GM20431 (cell line): ENCODE data around the gene B3GNT3.

ENCODE experiments used
- in situ Hi-C: fragments of 300-500 bp; cut with MseI, MboI; formaldehyde crosslinking; loops from one replicate; pipeline ENCODE4 v1.15.0; 2020; ENCODE audit warnings: low sequenced_read_pairs; ENCODE audit not compliant: unreplicated experiment

The B3GNT3 gene, protein sequence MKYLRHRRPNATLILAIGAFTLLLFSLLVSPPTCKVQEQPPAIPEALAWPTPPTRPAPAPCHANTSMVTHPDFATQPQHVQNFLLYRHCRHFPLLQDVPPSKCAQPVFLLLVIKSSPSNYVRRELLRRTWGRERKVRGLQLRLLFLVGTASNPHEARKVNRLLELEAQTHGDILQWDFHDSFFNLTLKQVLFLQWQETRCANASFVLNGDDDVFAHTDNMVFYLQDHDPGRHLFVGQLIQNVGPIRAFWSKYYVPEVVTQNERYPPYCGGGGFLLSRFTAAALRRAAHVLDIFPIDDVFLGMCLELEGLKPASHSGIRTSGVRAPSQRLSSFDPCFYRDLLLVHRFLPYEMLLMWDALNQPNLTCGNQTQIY

GRCh38 chr19:17794731-17795494 lies at the start of gene B3GNT3:
Gene B3GNT3, plus strand, starts transcription at chr19:17795138. Its CDS starts 12,670 bp downstream, at chr19:17807808.
- in situ Hi-C loops = no loop called here

- in situ Hi-C loops = no loop called here
Observed at GRCh38 chr19:17747205-17748098, 47.5 kb upstream of the B3GNT3 start.

DNA sequence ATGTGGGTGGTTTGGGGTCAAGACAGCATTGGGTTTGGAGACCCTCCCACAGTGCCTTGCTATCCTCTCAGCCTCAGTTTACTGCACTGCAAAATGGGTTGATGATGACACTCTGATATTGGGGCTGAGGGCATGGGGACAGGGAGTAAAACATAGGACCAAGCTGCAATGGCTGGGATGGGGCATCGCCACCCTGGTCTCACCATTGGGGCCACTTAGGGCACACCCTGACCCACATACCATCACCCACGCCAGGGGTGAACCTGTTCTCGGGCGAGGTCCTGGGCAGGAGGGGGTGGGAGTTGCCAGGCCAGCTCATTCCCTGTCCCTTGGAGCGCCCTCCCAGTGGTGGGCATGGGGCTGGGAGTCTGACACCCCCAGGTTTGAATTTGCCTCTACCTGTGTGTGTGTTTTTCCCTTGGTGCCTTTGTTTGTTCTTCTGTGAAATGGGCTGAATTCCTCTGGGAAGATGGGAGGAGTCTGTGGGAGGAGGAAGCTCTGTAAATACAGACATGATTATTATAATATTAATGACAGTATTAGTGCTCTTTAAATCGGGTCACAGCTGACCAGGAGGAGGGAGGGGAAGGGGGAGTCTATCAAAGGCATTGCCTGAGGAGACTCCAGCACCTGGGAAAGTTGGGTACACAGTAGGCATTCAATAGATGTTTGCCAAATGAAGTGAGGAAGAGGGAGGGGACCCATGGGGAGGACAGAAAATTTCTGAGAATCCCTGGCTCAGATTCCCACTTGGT lies 45.9 kb upstream of the B3GNT3 start:
- in situ Hi-C loops = no loop called here

DNA sequence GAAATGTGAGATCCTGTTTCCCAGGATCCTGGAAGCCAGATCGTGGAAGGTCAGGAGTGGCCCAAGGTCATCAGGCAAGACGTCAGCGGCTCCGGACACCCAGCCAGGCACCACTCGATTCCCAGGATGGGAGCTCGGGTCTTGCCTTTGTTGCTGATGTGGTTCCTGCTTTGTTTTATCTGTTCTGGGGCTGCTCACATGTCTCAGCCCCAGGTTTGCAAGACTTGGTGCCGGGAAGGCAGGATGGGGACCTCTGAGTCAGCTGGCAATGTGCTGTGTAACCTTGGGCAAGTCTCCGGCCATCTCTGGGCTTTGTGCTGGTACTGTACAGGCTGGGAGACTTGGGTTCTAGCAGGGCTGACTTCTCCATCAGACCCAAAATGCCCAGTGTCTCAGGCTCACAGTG lies 45.0 kb upstream of the B3GNT3 start:
- in situ Hi-C loops = no loop called here

DNA sequence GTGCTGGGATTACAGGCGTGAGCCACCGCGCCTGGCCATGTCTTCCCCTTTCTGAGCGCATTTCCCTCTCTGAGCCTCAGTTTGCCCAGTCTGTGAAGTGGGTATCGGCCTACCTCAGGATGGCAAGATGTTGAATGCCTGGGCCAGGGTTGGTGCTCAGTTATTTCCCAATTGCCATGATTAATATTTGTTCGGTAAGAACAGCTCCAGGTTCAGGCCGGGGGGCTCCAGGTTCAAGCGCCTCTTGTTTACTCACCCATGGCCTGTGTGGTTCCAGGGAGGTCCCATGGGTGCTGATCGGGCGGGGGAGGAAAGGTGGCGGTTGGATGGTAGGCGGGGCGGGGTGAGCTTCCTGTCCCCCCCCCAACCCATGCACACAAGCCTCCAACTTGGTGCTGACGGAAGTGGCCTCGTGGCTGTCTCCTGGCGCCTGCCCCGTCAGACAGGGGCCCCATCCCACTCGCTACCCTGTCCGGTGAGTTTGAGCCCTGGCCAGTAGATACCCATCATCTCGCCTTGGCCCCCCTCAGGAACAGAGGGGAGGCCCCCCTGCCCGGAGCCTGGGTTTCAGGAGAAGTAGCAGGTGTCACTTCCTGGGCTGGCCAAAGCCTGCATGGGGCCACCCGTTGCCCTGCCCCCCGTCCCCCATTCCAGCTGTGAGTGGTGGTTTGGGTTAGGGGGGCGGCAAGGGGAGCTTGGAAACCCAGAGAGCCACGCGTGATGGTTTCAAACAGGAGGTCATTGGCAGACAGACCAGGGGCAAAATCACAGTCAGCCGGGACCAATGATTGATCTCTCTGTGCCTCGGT lies 43.6 kb upstream of the B3GNT3 start, which contains the start of gene FCHO1:
TSS of gene FCHO1 (plus strand) at position 375 of the 809 bp plus-strand sequence. CDS start 3,688 bp downstream, outside the sequence.
- in situ Hi-C loops = no loop called here

- in situ Hi-C loops = no loop called here
Observed at GRCh38 chr19:17751912-17752273, 43.0 kb upstream of the B3GNT3 start.

DNA sequence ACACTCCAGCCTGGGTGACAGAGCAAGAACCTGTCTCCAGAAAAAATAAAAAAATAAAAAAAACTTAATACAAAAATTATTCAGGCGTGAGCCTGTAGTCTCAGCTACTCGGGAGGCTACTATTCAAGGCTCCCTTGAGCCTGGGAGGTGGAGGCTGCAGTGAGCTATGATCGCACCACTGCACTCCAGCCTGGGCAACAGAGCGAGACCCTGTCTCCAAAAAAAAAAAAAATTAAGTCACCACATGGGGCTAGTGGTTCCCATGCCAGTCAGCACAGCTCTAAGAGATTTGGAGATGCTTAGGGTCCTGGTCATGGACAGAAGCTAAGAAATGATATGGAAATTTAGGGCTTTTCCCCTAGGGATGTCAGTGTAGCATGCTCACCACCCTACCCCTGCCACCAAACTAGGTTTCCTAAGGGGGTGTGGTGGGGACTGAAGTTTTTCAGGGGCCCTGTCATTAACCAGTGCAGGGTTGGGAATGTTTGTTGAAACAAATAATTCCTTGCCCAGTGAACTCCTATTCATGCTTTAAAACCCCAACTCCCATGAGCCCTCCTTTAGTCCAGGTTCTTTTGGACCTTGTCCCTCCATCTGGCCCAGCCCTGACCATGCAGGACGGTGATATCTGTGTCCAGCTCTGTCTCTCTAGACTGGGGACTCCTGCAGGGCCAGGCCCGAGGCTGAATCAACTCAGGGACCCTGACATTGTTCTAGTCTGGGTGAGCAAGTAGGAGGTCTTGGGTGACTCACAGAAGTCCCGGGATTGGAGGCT lies 41.9 kb upstream of the B3GNT3 start:
- in situ Hi-C loops = no loop called here

GRCh38 chr19:17753976-17754375 lies 41.0 kb upstream of the B3GNT3 start:
- in situ Hi-C loops = no loop called here

DNA sequence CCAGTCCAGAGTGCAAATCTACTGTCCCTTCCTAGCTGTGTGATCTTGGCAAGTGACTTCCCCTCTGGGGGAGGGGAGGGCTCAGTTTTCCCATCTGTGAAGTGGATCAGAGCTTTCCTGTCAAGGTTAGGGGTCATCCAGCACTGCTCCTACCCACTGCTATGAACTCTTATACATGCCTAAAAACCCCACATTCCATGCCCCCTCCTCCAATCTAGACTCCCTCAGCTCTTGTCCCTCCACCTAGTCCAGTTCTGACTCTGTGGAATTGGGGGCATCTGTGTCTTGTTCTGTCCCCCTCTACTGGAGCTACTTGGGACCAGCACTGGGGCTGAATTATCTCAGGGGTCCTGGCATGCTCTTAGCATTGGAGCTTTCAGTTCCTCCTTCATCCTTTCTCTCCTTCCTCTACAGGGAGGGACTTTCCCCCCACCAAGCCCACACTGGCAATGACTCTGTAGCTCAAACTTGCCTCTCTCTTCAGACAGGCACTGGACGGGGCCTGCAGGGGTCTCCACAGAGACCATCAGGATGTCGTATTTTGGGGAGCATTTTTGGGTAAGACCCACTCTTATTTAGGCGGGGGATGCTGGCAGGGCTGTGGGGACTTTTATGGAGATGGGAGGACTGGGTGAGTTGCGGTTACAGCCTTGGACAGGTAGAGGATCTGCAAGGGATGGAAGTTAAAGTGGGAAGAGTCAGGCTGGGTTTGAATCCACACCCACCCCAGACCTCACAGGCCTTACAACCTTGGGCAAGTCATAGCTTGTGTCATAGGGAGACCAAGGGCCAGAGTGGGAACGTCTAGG lies 40.1 kb upstream of the B3GNT3 start:
- in situ Hi-C loops = no loop called here

DNA sequence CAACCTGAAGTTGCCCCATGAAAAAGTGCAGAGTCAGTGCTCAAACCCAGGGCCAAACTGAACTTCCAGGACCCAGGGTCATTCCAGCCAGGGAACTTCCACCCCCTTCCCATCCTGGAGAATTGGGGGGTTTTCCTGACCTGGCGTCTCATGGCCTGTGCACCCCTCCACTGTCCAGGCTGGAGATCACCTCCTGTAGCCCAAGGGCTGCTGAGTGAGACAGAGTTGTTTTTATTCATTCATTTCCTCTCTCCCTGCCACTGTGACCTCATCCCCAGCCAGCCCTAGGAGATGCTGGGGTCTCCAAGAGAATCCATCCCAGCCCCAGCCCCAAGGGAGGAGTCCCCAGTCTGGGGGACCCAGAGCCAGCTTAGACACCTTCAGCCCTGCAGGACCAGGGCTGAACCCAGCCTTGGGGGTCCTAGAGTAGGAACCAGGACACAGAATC lies 39.5 kb upstream of the B3GNT3 start:
- in situ Hi-C loops = no loop called here

DNA sequence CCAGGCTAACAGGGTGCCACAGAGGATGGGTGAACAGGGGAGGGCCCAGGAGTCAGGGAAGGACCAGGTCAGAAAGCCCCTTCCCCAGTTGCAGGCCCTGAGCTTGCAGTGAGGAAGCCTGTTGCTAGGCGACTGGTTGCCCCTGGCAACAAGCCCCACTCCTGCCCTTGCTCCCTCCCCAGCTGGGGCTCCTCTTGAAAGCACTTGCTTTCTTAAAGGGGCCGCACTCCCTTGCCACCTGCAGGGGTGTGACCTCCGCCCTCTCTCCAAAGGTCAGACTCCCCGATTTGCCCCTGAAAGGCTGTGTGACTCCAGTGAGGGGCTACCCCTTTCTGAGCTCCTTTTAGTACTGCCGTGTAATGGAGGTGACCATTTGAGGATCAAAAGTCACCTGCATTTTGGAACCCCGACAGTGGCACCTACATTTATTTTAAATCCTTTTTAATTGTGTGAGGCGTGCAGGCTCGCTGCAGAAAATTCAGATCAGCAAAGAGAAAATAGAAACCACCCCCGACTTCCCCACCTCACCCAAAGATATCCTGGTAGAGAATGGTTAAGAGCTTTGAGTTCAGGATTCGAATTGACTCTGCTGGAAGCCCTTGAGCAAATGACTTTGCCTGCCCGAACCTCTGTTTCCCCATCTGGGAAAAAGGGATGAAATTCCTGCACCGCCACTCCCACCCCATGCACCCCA lies 38.8 kb upstream of the B3GNT3 start:
- in situ Hi-C loops = no loop called here

DNA sequence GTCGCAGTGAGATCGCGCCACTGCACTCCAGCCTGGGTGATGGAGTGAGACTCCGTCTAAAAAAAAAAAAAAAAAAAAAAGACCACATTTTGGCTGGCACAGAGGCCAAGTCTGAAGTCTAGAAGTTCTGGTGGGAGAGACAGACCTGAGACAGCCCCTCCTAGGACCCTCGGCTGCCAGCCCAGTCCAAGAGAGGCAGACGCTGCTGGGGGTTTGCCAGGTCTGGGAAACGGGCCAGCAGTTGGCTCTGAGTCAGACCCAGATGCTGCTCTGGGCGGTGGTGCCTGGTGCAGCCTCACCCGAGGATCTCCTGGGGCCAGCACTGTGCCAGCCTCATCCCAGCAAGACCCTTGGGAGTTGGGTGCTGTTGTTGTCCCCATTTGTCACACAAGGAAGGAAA lies 37.8 kb upstream of the B3GNT3 start:
- in situ Hi-C loops = no loop called here

- in situ Hi-C loops = no loop called here
Observed at GRCh38 chr19:17758515-17758914, 36.4 kb upstream of the B3GNT3 start.

- in situ Hi-C loops = no loop called here
Observed at GRCh38 chr19:17761148-17761547, 33.8 kb upstream of the B3GNT3 start.

- in situ Hi-C loops = no loop called here
Observed at GRCh38 chr19:17762505-17763229, 32.3 kb upstream of the B3GNT3 start.

DNA sequence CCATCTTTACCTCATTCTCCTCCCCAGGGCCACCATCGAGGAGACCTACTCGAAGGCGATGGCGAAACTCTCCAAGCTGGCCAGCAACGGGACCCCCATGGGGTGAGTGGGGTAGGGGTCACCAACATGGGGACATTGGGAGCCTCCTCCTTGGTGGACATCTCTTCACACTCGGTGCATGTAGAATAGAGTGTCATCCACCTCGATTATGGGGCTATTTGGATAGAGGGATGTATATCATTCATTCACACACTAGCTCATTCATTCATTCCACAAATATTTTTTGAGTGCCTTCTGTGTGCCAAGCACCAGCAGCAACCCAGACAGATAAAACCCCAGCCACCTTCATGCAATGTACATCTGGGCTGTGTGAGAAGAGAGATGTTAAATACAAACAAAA lies 30.6 kb upstream of the B3GNT3 start:
- in situ Hi-C loops = no loop called here
